OCI-LY3 (cell line): ENCODE data around the gene B2M.

Experiments used
- EZH2phosphoT487 ChIP-seq: fragments of 200-600 bp; shearing (Covaris generic); IDR thresholded peaks from 2 replicates; pipeline ENCODE4 v1.6.1; 2018; ENCODE audit warnings: antibody characterized with exemption, mixed run types, low read depth
- TF ChIP-seq, protein P1 (sequence below): fragments of 200-600, 300-600 bp; sonication (generic); IDR thresholded peaks from 2 replicates; pipeline ENCODE4 v1.5.1; 2014; ENCODE audit warnings: antibody characterized with exemption, low read length, low read depth

DNA sequence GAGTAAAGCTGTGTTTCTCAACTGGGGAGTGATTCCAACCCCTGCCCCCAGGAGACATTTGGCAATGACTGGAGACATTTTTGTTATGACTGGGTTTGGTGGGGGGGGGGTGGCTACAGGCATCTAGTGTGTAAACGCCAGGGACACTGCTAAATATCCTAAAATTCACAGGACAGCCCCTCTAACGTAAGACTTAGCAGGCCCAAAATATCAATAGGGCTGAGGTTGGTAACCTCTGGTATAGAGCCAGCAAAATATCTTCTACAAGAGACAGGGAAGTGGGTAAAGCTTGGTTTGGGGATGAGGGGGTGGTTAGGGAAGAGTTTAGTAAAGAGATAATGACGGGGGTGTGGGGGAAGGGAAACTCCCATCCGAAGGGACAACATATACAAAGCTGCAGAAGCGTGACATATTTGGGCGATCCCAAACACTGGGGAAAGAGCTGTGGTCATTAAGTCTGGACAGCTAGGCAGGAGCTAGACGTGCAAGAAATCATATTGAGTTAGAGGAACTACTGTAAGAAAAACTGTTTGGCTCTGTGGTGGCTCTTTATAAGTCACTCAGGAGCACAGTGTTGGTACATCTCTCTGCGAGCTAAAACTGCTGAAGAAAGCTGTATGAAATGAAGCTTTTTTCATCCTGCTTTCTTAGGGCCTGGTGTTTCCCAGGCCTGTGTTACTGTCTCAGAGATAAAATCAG is 24.3 kb downstream of the B2M start:
- TF ChIP-seq, protein P1, sequence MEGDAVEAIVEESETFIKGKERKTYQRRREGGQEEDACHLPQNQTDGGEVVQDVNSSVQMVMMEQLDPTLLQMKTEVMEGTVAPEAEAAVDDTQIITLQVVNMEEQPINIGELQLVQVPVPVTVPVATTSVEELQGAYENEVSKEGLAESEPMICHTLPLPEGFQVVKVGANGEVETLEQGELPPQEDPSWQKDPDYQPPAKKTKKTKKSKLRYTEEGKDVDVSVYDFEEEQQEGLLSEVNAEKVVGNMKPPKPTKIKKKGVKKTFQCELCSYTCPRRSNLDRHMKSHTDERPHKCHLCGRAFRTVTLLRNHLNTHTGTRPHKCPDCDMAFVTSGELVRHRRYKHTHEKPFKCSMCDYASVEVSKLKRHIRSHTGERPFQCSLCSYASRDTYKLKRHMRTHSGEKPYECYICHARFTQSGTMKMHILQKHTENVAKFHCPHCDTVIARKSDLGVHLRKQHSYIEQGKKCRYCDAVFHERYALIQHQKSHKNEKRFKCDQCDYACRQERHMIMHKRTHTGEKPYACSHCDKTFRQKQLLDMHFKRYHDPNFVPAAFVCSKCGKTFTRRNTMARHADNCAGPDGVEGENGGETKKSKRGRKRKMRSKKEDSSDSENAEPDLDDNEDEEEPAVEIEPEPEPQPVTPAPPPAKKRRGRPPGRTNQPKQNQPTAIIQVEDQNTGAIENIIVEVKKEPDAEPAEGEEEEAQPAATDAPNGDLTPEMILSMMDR = no peak
- TF ChIP-seq EZH2phosphoT487 = no peak
